Activated CD4-positive, alpha-beta T cell treated with anti-CD3 and anti-CD28 coated beads, Interleukin-2, amount 10 ng/mL, durations not matched to agents 7 days and 5 days (primary cell): Measurements from ENCODE around the gene NOS1AP. TPM values are rescaled to one million over a fixed set of nuclear protein-coding genes. Genes with fewer than 3 reads are reported as not detected.

Source experiments
- CTCF ChIA-PET: fragments of 350-600 bp; sonication (Branson Sonifier 250); formaldehyde crosslinking; loops from one replicate; lab custom pipeline; 2021; ENCODE audit warnings: antibody characterized with exemption; lab: Charles Lee
- POLR2A ChIA-PET: fragments of 350-600 bp; sonication (Branson Sonifier 250); formaldehyde crosslinking; loops from one replicate; lab custom pipeline; 2021; ENCODE audit warnings: antibody characterized with exemption; lab: Charles Lee
- DNase-seq: peaks from one replicate; pipeline ENCODE4 v3.0.0-alpha.2; 2020
- H3K27ac Mint-ChIP-seq: one replicate; pipeline ENCODE4 v1.8.0; 2021; ENCODE audit warnings: mild to moderate bottlenecking, moderate library complexity, mixed read lengths
- H3K27me3 Mint-ChIP-seq: one replicate; pipeline ENCODE4 v1.8.0; 2021; ENCODE audit warnings: mixed read lengths
- H3K36me3 Mint-ChIP-seq: one replicate; pipeline ENCODE4 v1.8.0; 2021; ENCODE audit warnings: low read depth, mixed read lengths
- H3K4me1 Mint-ChIP-seq: one replicate; pipeline ENCODE4 v1.8.0; 2021; ENCODE audit warnings: mixed read lengths
- H3K4me3 Mint-ChIP-seq: one replicate; pipeline ENCODE4 v1.8.0; 2021; ENCODE audit warnings: mild to moderate bottlenecking, moderate library complexity, mixed read lengths
- H3K9me3 Mint-ChIP-seq: one replicate; pipeline ENCODE4 v1.8.0; 2021; ENCODE audit warnings: mixed read lengths
- total RNA-seq, 2 experiments: library from RNA; stranded (reverse); gene quantifications; one replicate each; pipeline ENCODE4 v1.2.3, GENCODE V29; 2021

The NOS1AP gene
- total RNA-seq, 2 experiments from 2014 or later: 0.06 TPM; not detected in 1

GRCh38 chr1:162279136-162279498, 209.6 kb downstream of the NOS1AP start:
- ChIA-PET CTCF (interaction anchor here (0.6 to 0.9 kb wide), 2 partner anchors 11 to 26 kb away, joined by 3 to 5 read pairs; no protein-coding TSS in a partner anchor), POLR2A (no interaction called here)
- no peaks in the 10 kb centered on the region for H3K36me3 Mint-ChIP-seq
- H3K9me3 Mint-ChIP-seq: no peaks in the 10 kb centered on the region
- H3K4me1 Mint-ChIP-seq: no peaks in the 10 kb centered on the region
- H3K27ac Mint-ChIP-seq: no peak overlapping the region
- H3K4me3 Mint-ChIP-seq: no peak overlapping the region
- no peak for DNase-seq
- H3K27me3 Mint-ChIP-seq: peaks cover 23% of the 10 kb centered on the region

- ChIA-PET CTCF (no interaction called here), POLR2A (no interaction called here)
- DNase-seq: no peak
- Mint-ChIP-seq H3K36me3 (no peaks in the 10 kb centered on the region), H3K4me3 (no peak overlapping the region), H3K27ac (no peak overlapping the region), H3K4me1 (no peaks in the 10 kb centered on the region), H3K9me3 (no peaks in the 10 kb centered on the region), H3K27me3 (peaks cover 34% of the 10 kb centered on the region)
Observed at GRCh38 chr1:162281426-162281825, 211.9 kb downstream of the NOS1AP start.

- Mint-ChIP-seq H3K9me3 (no peaks in the 10 kb centered on the region), H3K36me3 (no peaks in the 10 kb centered on the region), H3K27ac (no peak overlapping the region), H3K4me1 (no peaks in the 10 kb centered on the region), H3K27me3 (peaks cover 22% of the 10 kb centered on the region), H3K4me3 (no peak overlapping the region)
- ChIA-PET POLR2A (no interaction called here), CTCF (no interaction called here)
- DNase-seq: no peak
Observed at GRCh38 chr1:162283657-162284056, 214.2 kb downstream of the NOS1AP start.

- H3K9me3 Mint-ChIP-seq: no peaks in the 10 kb centered on the region
- ChIA-PET POLR2A (no interaction called here), CTCF (no interaction called here)
Observed at GRCh38 chr1:162284206-162284955, 214.9 kb downstream of the NOS1AP start.

GRCh38 chr1:162285149-162285561, 215.7 kb downstream of the NOS1AP start:
- Mint-ChIP-seq H3K9me3 (no peaks in the 10 kb centered on the region), H3K36me3 (no peaks in the 10 kb centered on the region), H3K4me1 (no peaks in the 10 kb centered on the region), H3K27me3 (peaks cover 14% of the 10 kb centered on the region), H3K4me3 (no peak overlapping the region), H3K27ac (no peak overlapping the region)
- POLR2A ChIA-PET: no interaction called here
- CTCF ChIA-PET: interaction anchor here (0.9 kb wide), 1 partner anchor 15 kb away, joined by 3 read pairs; no protein-coding TSS in a partner anchor
- no peak for DNase-seq

More at GRCh38 chr1:162284206-162284955, 214.9 kb downstream of the NOS1AP start:
- no peak overlapping the region for H3K27ac Mint-ChIP-seq
- H3K4me1 Mint-ChIP-seq: no peaks in the 10 kb centered on the region
- DNase-seq: no peak
- peaks cover 17% of the 10 kb centered on the region for H3K27me3 Mint-ChIP-seq
- H3K4me3 Mint-ChIP-seq: no peak overlapping the region
- no peaks in the 10 kb centered on the region for H3K36me3 Mint-ChIP-seq

GRCh38 chr1:162291000-162291399, 221.5 kb downstream of the NOS1AP start:
- no peak for DNase-seq
- ChIA-PET CTCF (no interaction called here), POLR2A (no interaction called here)
- H3K4me3 Mint-ChIP-seq: no peak overlapping the region
- no peaks in the 10 kb centered on the region for H3K36me3 Mint-ChIP-seq
- H3K4me1 Mint-ChIP-seq: no peaks in the 10 kb centered on the region
- H3K27ac Mint-ChIP-seq: no peak overlapping the region
- no peaks in the 10 kb centered on the region for H3K9me3 Mint-ChIP-seq
- H3K27me3 Mint-ChIP-seq: peaks cover 6% of the 10 kb centered on the region

- DNase-seq: no peak
- ChIA-PET CTCF (no interaction called here), POLR2A (no interaction called here)
- H3K4me3 Mint-ChIP-seq: no peak overlapping the region
- no peaks in the 10 kb centered on the region for H3K9me3 Mint-ChIP-seq
- H3K36me3 Mint-ChIP-seq: no peaks in the 10 kb centered on the region
- H3K27ac Mint-ChIP-seq: no peak overlapping the region
- H3K27me3 Mint-ChIP-seq: peaks cover 2% of the 10 kb centered on the region
- no peaks in the 10 kb centered on the region for H3K4me1 Mint-ChIP-seq
Observed at GRCh38 chr1:162292422-162292849, 222.9 kb downstream of the NOS1AP start.

GRCh38 chr1:162293073-162293692, 223.7 kb downstream of the NOS1AP start:
- Mint-ChIP-seq H3K9me3 (no peaks in the 10 kb centered on the region), H3K4me1 (no peaks in the 10 kb centered on the region), H3K4me3 (no peak overlapping the region), H3K36me3 (no peaks in the 10 kb centered on the region), H3K27me3 (peaks cover 2% of the 10 kb centered on the region), H3K27ac (no peak overlapping the region)
- DNase-seq: no peak
- POLR2A ChIA-PET: no interaction called here
- CTCF ChIA-PET: no interaction called here

GRCh38 chr1:162294015-162294414, 224.5 kb downstream of the NOS1AP start:
- Mint-ChIP-seq H3K27ac (no peak overlapping the region), H3K4me3 (no peak overlapping the region), H3K27me3 (peaks cover 2% of the 10 kb centered on the region), H3K4me1 (no peaks in the 10 kb centered on the region), H3K36me3 (no peaks in the 10 kb centered on the region), H3K9me3 (no peaks in the 10 kb centered on the region)
- ChIA-PET CTCF (no interaction called here), POLR2A (no interaction called here)
- DNase-seq: no peak

- H3K4me3 Mint-ChIP-seq: no peak overlapping the region
- H3K36me3 Mint-ChIP-seq: no peaks in the 10 kb centered on the region
- ChIA-PET CTCF (no interaction called here), POLR2A (no interaction called here)
- H3K27ac Mint-ChIP-seq: no peak overlapping the region
- no peak for DNase-seq
- no peaks in the 10 kb centered on the region for H3K9me3 Mint-ChIP-seq
- peaks cover 9% of the 10 kb centered on the region for H3K27me3 Mint-ChIP-seq
- H3K4me1 Mint-ChIP-seq: no peaks in the 10 kb centered on the region
Observed at GRCh38 chr1:162297208-162297607, 227.7 kb downstream of the NOS1AP start.

GRCh38 chr1:162298266-162298665, 228.8 kb downstream of the NOS1AP start:
- no peak for DNase-seq
- ChIA-PET CTCF (no interaction called here), POLR2A (no interaction called here)
- H3K36me3 Mint-ChIP-seq: no peaks in the 10 kb centered on the region
- no peak overlapping the region for H3K27ac Mint-ChIP-seq
- H3K4me3 Mint-ChIP-seq: no peak overlapping the region
- no peaks in the 10 kb centered on the region for H3K9me3 Mint-ChIP-seq
- peaks cover 13% of the 10 kb centered on the region for H3K27me3 Mint-ChIP-seq
- no peaks in the 10 kb centered on the region for H3K4me1 Mint-ChIP-seq

- POLR2A ChIA-PET: no interaction called here
- H3K27me3 Mint-ChIP-seq: peaks cover 14% of the 10 kb centered on the region
- no peaks in the 10 kb centered on the region for H3K36me3 Mint-ChIP-seq
Observed at GRCh38 chr1:162299018-162299417, 229.5 kb downstream of the NOS1AP start.

GRCh38 chr1:162300057-162300917, 230.8 kb downstream of the NOS1AP start:
- ChIA-PET CTCF (interaction anchor here (1.3 kb wide), 1 partner anchor 15 kb away, joined by 3 read pairs; no protein-coding TSS in a partner anchor), POLR2A (no interaction called here)
- H3K27ac Mint-ChIP-seq: no peak overlapping the region
- H3K36me3 Mint-ChIP-seq: no peaks in the 10 kb centered on the region
- H3K4me3 Mint-ChIP-seq: no peak overlapping the region
- no peaks in the 10 kb centered on the region for H3K9me3 Mint-ChIP-seq
- DNase-seq: no peak
- no peaks in the 10 kb centered on the region for H3K4me1 Mint-ChIP-seq
- peaks cover 18% of the 10 kb centered on the region for H3K27me3 Mint-ChIP-seq

More at GRCh38 chr1:162299018-162299417, 229.5 kb downstream of the NOS1AP start:
- Mint-ChIP-seq H3K27ac (no peak overlapping the region), H3K4me3 (no peak overlapping the region), H3K9me3 (no peaks in the 10 kb centered on the region), H3K4me1 (no peaks in the 10 kb centered on the region)
- DNase-seq: no peak
- CTCF ChIA-PET: no interaction called here
